ENCODE data around the gene PRKCZ. TPM values are rescaled to one million over a fixed set of nuclear protein-coding genes. Genes with fewer than 3 reads are reported as not detected.

Gene PRKCZ
- total RNA-seq, 4 donors from 2014 or later: 0.49 to 1.9 (median 1.1) TPM; not detected in 1

DNA sequence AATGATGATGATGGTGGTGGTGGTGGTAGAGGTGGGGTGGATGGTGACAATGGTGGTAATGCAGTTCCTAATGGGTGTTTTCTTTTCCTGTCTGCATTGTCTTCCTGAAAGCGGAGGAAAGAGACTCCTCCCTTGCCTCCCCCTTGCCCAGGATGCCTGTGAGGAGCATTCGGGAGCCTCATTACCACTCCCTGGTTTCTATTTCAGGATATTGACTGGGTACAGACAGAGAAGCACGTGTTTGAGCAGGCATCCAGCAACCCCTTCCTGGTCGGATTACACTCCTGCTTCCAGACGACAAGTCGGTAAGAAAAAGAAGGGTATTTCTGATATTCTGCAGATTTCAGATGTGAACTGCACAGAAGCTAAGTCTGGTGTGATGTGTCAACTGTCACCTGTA, 105.6 kb downstream of the PRKCZ start:
- TF ChIP-seq, protein P1, sequence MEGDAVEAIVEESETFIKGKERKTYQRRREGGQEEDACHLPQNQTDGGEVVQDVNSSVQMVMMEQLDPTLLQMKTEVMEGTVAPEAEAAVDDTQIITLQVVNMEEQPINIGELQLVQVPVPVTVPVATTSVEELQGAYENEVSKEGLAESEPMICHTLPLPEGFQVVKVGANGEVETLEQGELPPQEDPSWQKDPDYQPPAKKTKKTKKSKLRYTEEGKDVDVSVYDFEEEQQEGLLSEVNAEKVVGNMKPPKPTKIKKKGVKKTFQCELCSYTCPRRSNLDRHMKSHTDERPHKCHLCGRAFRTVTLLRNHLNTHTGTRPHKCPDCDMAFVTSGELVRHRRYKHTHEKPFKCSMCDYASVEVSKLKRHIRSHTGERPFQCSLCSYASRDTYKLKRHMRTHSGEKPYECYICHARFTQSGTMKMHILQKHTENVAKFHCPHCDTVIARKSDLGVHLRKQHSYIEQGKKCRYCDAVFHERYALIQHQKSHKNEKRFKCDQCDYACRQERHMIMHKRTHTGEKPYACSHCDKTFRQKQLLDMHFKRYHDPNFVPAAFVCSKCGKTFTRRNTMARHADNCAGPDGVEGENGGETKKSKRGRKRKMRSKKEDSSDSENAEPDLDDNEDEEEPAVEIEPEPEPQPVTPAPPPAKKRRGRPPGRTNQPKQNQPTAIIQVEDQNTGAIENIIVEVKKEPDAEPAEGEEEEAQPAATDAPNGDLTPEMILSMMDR (IDR thresholded peaks at IDR 0.05; ENCODE audit: low read depth): no peak

DNA sequence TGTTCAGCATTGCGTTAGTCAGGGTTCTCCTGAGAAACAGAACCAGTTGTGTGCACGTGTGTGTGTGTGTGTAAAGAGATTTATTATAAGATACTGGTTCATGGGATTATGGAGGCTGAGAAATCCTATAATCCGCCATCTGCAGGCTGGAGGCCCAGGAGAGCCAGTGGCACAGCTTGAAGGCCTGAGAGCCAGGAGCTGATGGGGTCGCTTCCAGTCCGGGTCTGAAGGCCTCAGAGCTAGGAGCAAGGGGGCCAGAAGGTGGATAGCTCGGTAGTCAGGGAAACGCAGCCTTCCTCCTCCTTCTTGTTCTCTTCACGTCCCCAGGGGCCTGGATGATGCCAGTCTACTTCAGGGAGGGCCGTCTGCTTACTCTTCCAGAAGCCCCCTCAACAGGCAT, 106.7 kb downstream of the PRKCZ start:
- TF ChIP-seq, protein P1 (IDR thresholded peaks at IDR 0.05; ENCODE audit: low read depth): no peak

DNA sequence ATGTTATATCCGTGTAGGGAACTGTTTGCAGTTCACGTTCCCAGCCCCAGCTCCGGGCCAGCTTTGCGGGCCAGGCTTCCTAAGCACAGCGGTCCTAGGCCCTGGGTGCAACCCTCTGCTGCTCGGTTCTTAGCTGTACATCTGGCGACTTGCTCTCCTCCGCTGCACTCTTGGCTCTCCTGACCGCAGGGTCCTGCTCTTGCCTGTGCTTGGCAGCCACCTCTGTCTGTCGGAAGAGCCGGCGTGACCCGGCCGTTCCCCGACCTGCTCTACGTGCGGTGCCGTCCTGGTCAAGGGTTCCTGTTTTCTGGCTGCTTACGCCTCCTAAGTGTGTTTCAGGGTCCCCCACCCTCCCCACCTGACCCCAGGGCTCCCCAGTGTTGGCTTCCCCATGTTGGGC, 107.6 kb downstream of the PRKCZ start:
- TF ChIP-seq, protein P1 (IDR thresholded peaks at IDR 0.05; ENCODE audit: low read depth): no peak

DNA sequence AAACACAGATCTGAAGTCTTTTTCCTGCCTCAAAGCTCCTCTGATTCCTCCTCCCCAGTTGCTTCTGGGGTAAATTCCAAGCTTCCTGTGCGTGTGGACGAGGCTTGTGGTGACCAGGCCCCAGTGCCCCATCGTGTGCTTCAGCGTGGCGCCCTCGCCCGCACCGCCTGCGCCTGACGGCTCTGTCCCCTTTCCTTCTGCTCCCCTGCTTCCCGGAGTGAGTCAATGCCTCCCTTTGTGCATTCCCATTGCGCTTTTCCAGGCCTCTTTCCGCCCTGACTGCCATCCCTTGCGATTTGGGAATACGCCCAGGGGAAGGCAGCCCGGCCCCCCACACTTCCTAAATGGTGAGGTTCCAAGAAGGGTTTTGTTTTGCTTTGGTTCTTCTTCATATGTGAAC, 108.1 kb downstream of the PRKCZ start:
- TF ChIP-seq, protein P1 (IDR thresholded peaks at IDR 0.05; ENCODE audit: low read depth): no peak

DNA sequence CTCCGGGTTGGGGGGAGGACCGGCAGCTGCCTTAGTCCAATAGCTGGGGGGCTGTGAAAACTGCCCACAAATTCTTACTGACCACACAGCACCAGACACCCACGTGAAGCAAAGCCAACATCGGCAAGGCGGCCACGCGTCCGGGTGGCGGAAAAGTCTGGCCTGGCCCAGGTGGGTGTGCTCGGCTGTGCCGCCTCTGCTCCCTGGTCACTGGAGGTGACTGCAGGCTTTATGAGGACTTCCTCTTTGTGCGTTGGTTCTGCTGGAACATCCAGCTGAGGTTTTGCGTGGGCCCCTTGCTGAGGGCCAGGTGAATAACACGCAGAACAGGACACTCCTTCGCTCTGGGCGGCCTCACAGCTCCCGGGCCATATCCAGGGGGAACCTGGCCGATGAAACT, 108.9 kb downstream of the PRKCZ start:
- TF ChIP-seq, protein P1 (IDR thresholded peaks at IDR 0.05; ENCODE audit: low read depth): no peak

DNA sequence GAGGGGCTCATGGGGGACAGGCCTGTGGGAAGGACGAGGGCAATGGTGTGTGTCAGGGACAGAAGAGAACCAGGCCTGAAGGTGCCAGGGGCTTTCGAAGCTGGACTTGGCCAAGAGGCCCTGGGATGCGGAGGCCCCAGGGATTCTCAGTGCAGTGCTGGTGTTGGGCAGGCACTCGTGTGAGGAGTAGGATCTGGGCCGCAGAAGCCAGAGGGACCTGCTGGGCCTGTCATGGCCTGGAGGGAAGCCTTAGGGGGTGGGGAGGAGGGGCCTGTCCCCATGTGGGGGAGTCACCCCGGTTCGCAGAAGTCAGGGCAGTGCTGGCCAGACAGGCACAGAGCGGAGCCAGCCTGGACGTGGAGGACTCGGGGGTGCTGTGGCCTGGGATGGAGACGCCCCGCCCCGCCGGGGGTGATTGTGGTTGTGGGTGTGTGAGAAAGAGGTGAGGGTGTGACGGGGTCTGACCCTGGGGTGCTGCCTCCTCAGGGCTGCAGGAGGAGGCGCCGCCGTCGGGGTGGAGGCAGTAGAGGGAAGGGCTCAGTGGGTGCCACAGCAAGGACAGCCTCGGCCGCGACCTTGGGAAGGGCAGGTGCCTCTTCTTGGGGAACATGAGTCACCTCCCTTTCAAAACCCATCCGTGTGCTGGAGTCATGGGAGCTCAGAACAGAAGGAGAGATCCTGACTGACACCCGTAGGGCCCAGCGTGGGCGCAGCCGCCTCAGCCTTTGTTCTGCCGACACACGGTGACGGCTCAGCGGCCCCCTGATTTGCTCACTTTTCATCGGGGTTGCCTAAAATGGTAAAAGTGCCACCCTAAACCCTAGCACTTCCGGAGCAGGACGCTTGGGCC, 110.5 kb downstream of the PRKCZ start:
- TF ChIP-seq, protein P1 (IDR thresholded peaks at IDR 0.05; ENCODE audit: low read depth): no peak

DNA sequence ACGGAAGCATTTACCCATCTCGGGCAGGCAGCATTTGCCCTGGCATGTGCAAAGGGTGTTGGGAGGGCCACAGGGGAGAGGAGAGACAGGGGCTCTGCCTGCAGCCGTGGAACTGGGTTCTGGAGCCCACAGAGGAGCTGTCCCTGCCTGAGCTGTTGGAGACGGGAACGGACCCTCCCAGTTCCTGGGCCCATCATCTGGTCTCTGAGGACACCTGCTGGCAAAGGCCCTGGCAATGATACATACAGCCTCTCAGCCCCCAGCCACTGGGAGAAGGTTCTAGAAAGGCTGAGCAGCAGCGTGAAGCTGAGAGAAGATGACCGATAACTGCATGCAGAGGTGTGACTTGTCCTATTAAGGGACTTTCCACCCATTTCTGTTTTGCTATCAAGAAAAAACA, 113.0 kb downstream of the PRKCZ start:
- TF ChIP-seq, protein P1 (IDR thresholded peaks at IDR 0.05; ENCODE audit: low read depth): no peak

Measured in subcutaneous adipose tissue (tissue), 4 donors.